AG04450 (cell line): ENCODE measurements around the gene TMEM183A. TPM values are rescaled to one million over a fixed set of nuclear protein-coding genes. Genes with fewer than 3 reads are reported as not detected.

ENCODE experiments used
- CTCF ChIA-PET: fragments of 300-600, 350-600 bp; formaldehyde crosslinking; extraction: SDS; loops from one replicate; lab custom pipeline; 2022; ENCODE audit warnings: antibody characterized with exemption, inconsistent platforms; lab: Charles Lee
- POLR2A ChIA-PET: fragments of 350-600 bp; formaldehyde crosslinking; extraction: SDS; loops from one replicate; lab custom pipeline; 2021; ENCODE audit warnings: antibody characterized with exemption, inconsistent platforms; lab: Yijun Ruan, JAX
- DNase-seq: peaks from one replicate; pipeline ENCODE4 v3.0.0-alpha.2; 2011; ENCODE audit warnings: low read depth, low spot score
- H3K27ac ChIP-seq: one replicate; pipeline ENCODE4 v1.5.1; 2012; ENCODE audit warnings: low read depth, low read length, control low read depth
- H3K27me3 ChIP-seq: one replicate; pipeline ENCODE4 v1.6.0; 2012; ENCODE audit warnings: low read length; ENCODE audit not compliant: control insufficient read depth, insufficient read depth
- H3K4me3 ChIP-seq: 2 replicates; pipeline ENCODE4 v1.5.1; 2011; ENCODE audit warnings: mild to moderate bottlenecking, low read depth, low read length, control low read depth
- H3K9me3 ChIP-seq: 2 replicates; pipeline ENCODE4 v1.5.1; 2012; ENCODE audit warnings: low read length; ENCODE audit not compliant: control insufficient read depth, insufficient read depth
- CTCF ChIP-seq: IDR thresholded peaks from 2 replicates; pipeline ENCODE4 v1.5.1; 2011; ENCODE audit warnings: low read depth, low read length, control low read depth, inconsistent platforms
- polyA minus RNA-seq: library from RNA; depleted of rRNA, polyadenylated mRNA; stranded (reverse); fragments of >200 nt; gene quantifications from 2 replicates; pipeline ENCODE4 v1.2.3, GENCODE V29; 2011; rRNA and poly(A)+ RNA removed
- polyA plus RNA-seq: library from polyadenylated mRNA; depleted of rRNA; stranded (reverse); fragments of >200 nt; gene quantifications from 2 replicates; pipeline ENCODE4 v1.2.3, GENCODE V29; 2011; rRNA removed

TMEM183A gene
- polyA plus RNA-seq = 91.5 and 93.4 TPM in 2 replicates
- 91.5 and 111 TPM in 2 replicates for polyA minus RNA-seq

GRCh38 chr1:203006948-203007871 lies at the start of gene TMEM183A:
Gene TMEM183A, plus strand, starts transcription at chr1:203007374. Its CDS starts 92 bp downstream, at chr1:203007466.
- peak within 1 kb of the TSS; percentile 70 for H3K4me3 ChIP-seq
- H3K27me3 ChIP-seq = no peaks in the 10 kb centered on the region
- TF ChIP-seq CTCF = no peak
- CTCF ChIA-PET = interaction anchor here (0.6 to 1.1 kb wide), 3 partner anchors 258 to 263 kb away, joined by 3 to 6 read pairs (median 4); no protein-coding TSS in a partner anchor
- no peaks in the 10 kb centered on the region for H3K9me3 ChIP-seq
- POLR2A ChIA-PET = interaction anchor here (0.6 to 1.6 kb wide), 7 partner anchors 12 to 121 kb away, joined by 3 to 6 read pairs (median 5); partner anchors contain the start of genes KLHL12 and PPFIA4
- DNase-seq = peak; percentile 89
- H3K27ac ChIP-seq = peak within 1 kb of the TSS; percentile 57

- ChIA-PET POLR2A (no interaction called here), CTCF (no interaction called here)
- no peaks in the 10 kb centered on the region for H3K27me3 ChIP-seq
- H3K4me3 ChIP-seq = peak within 1 kb of the TSS; percentile 90
- TF ChIP-seq CTCF = no peak
- peak within 1 kb of the TSS; percentile 61 for H3K27ac ChIP-seq
- DNase-seq = no peak
- H3K9me3 ChIP-seq = no peaks in the 10 kb centered on the region; the same call in 1 of the 2 replicates
These were observed 49.2 kb upstream of the TMEM183A start, which contains the start of gene ADIPOR1 for GRCh38 chr1:202957733-202958543. Gene ADIPOR1, minus strand, starts transcription at chr1:202958312. Its CDS starts 7,242 bp downstream, at chr1:202951070.

GRCh38 chr1:202958544-202959275 lies 48.5 kb upstream of the TMEM183A start:
- ChIA-PET POLR2A (interaction anchor here (1.0 kb wide), 1 partner anchor 49 kb away, joined by 6 read pairs; the partner anchor contains the start of gene TMEM183A), CTCF (interaction anchor here (0.6 kb wide), 1 partner anchor 825 kb away, joined by 3 read pairs; no protein-coding TSS in a partner anchor)
- DNase-seq = no peak
- H3K9me3 ChIP-seq = no peaks in the 10 kb centered on the region; the same call in 1 of the 2 replicates
- no peaks in the 10 kb centered on the region for H3K27me3 ChIP-seq
- no peak for TF ChIP-seq CTCF
- peak overlapping the region; percentile 31 for H3K27ac ChIP-seq
- peak overlapping the region; percentile 90 for H3K4me3 ChIP-seq

GRCh38 chr1:202959276-202959620 lies 47.9 kb upstream of the TMEM183A start:
- ChIA-PET POLR2A (interaction anchor here (1.0 kb wide), 1 partner anchor 48 kb away, joined by 6 read pairs; the partner anchor contains the start of gene TMEM183A), CTCF (interaction anchor here (0.6 kb wide), 1 partner anchor 826 kb away, joined by 3 read pairs; no protein-coding TSS in a partner anchor)

More at GRCh38 chr1:202959276-202959620, 47.9 kb upstream of the TMEM183A start:
- H3K27me3 ChIP-seq = no peaks in the 10 kb centered on the region
- no peaks in the 10 kb centered on the region; the same call in 1 of the 2 replicates for H3K9me3 ChIP-seq
- no peak for DNase-seq
- no peak for TF ChIP-seq CTCF
- H3K27ac ChIP-seq = no peak overlapping the region
- H3K4me3 ChIP-seq = no peak overlapping the region
